Tibial artery (tissue), 4 donors: ENCODE measurements around the gene PTPN14.
A peak's percentile ranks its signal among the peaks of the same experiment; 100 is the strongest.

Experiments used
- DNase-seq, 2 donors: peaks; one replicate each; pipeline ENCODE4 v3.0.0-alpha.2; 2019
- H3K27ac ChIP-seq, 2 donors: fragments of 200-600 bp; sonication (generic) in 1 of 2; 1 replicate in 1 of 2; 2 replicates in 1 of 2; pipeline ENCODE4 v1.5.1; 2018 to 2019; ENCODE audit warnings: mild to moderate bottlenecking in 1 of 2
- H3K27me3 ChIP-seq, 2 donors: fragments of 200-600 bp; sonication (generic) in 1 of 2; one replicate each; pipeline versions ENCODE4 v1.5.1 to v1.6.0; 2016 to 2019
- H3K36me3 ChIP-seq, 3 donors: fragments of 200-600 bp; sonication (generic) in 2 of 3; one replicate each; pipeline ENCODE4 v1.5.1; 2016 to 2019; ENCODE audit warnings: mild to moderate bottlenecking in 2 of 3
- H3K4me1 ChIP-seq, 4 donors: fragments of 200-600 bp; sonication (generic) in 2 of 4; 1 replicate in 3 of 4; 2 replicates in 1 of 4; pipeline ENCODE4 v1.5.1; 2016 to 2019
- H3K4me3 ChIP-seq, 2 donors: fragments of 200-600 bp; sonication (generic) in 1 of 2; 1 replicate in 1 of 2; 2 replicates in 1 of 2; pipeline ENCODE4 v1.5.1; 2018 to 2019; ENCODE audit warnings: mild to moderate bottlenecking in 2 of 2
- H3K9me3 ChIP-seq, 3 donors: fragments of 200-600 bp; sonication (generic) in 1 of 3; one replicate each; pipeline ENCODE4 v1.5.1; 2016 to 2019
- CTCF ChIP-seq, 2 experiments: fragments of 200-600 bp in 1 of 2; fragments of 450-650 bp in 1 of 2; IDR thresholded peaks; one replicate each; pipeline ENCODE4 v1.5.1; 2017 to 2019; ENCODE audit warnings: antibody characterized with exemption in 2 of 2, mild to moderate bottlenecking in 1 of 2, moderate library complexity in 1 of 2
- intact Hi-C: fragments of 100-400 bp; cut with DNase I; formaldehyde crosslinking; loops from one replicate; pipeline ENCODE4 v1.15.0; 2023; ENCODE audit warnings: low total_unique reads

PTPN14 gene

GRCh38 chr1:214370615-214371014 lies 180.8 kb downstream of the PTPN14 start:
- peaks cover 11 to 54% (median 23%) of the 10 kb centered on the region in 3 donors for H3K36me3 ChIP-seq

GRCh38 chr1:214369364-214369763 lies 182.0 kb downstream of the PTPN14 start:
- H3K9me3 ChIP-seq: no peaks in the 10 kb centered on the region
- H3K36me3 ChIP-seq: peaks cover 11 to 56% (median 24%) of the 10 kb centered on the region in 3 donors
- no peak for TF ChIP-seq CTCF (IDR thresholded peaks at IDR 0.05)
- H3K27ac ChIP-seq: no peak overlapping the region
- DNase-seq: no peak
- intact Hi-C loops: no loop called here
- peaks cover 0 to 25% (median 5%) of the 10 kb centered on the region in 4 donors for H3K4me1 ChIP-seq
- no peak overlapping the region for H3K4me3 ChIP-seq
- H3K27me3 ChIP-seq: no peaks in the 10 kb centered on the region

More at GRCh38 chr1:214370615-214371014, 180.8 kb downstream of the PTPN14 start:
- Histone ChIP-seq H3K27me3 (no peaks in the 10 kb centered on the region), H3K27ac (no peak overlapping the region), H3K4me3 (no peak overlapping the region), H3K9me3 (no peaks in the 10 kb centered on the region), H3K4me1 (peaks cover 0 to 17% (median 5%) of the 10 kb centered on the region in 4 donors)
- no peak for TF ChIP-seq CTCF (IDR thresholded peaks at IDR 0.05)
- intact Hi-C loops: no loop called here
- DNase-seq: no peak

GRCh38 chr1:214367841-214368240 lies 183.6 kb downstream of the PTPN14 start:
- DNase-seq: no peak
- no peak for TF ChIP-seq CTCF (IDR thresholded peaks at IDR 0.05)
- intact Hi-C loops: no loop called here
- Histone ChIP-seq H3K36me3 (peaks cover 11 to 66% (median 27%) of the 10 kb centered on the region in 3 donors), H3K4me3 (no peak overlapping the region), H3K4me1 (peaks cover 0 to 40% (median 10%) of the 10 kb centered on the region in 4 donors), H3K27ac (no peak overlapping the region), H3K27me3 (no peaks in the 10 kb centered on the region), H3K9me3 (no peaks in the 10 kb centered on the region)

DNA sequence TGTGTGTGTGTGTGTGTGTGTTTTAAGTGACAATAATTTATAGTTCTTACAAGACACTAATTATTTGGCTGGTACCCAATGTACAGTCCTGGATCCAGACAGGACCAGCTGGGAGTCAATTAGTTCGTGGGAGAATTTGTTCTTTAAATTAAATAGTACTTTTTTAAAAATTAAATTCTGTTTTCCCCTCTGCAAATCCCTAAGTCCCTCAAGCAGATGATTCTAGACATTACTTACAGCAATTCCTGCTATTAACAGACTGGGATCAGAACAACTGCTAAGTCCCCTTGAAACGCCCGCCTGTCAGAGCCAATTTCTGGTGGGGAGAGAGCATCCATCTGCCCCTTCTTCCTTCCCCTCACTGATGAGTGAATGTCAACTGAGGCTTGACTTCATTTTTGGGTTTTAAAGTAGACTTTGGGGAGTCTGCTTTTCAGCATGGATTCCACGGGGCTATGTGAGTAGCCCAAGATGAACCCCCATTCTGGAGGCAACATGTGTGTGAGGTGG lies 186.6 kb downstream of the PTPN14 start:
- TF ChIP-seq CTCF (IDR thresholded peaks at IDR 0.05): no peak
- Histone ChIP-seq H3K27ac (no peak overlapping the region), H3K4me3 (no peak overlapping the region), H3K9me3 (no peaks in the 10 kb centered on the region), H3K36me3 (peaks cover 6 to 54% (median 24%) of the 10 kb centered on the region in 3 donors), H3K4me1 (peaks cover 0 to 48% (median 20%) of the 10 kb centered on the region in 4 donors), H3K27me3 (no peaks in the 10 kb centered on the region)
- intact Hi-C loops: no loop called here
- no peak for DNase-seq

DNA sequence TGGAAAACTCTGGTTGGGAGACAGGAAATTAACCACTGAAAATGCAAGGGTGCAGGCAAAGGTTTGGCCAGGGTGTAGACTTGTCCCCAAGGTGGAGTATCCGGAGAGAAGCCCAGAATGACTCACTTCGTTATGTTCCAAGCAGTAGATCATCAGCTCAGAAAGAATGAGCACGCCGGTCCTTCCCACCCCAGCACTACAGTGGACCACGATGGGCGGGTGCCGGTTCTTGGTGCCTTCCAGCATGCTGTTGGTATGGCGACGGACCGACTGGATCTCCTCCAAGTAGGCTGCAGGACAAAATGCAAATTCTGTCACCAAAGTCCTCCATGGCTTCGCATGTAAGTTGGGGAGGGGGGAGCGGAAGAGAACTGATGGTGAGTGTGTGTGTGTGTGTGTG lies 187.0 kb downstream of the PTPN14 start:
- H3K9me3 ChIP-seq: no peaks in the 10 kb centered on the region
- TF ChIP-seq CTCF (IDR thresholded peaks at IDR 0.05): no peak
- intact Hi-C loops: no loop called here
- H3K27ac ChIP-seq: no peak overlapping the region
- no peak overlapping the region for H3K4me3 ChIP-seq
- H3K4me1 ChIP-seq: peaks cover 0 to 48% (median 20%) of the 10 kb centered on the region in 4 donors
- H3K27me3 ChIP-seq: no peaks in the 10 kb centered on the region
- peak; percentile 43 to 78 for DNase-seq
- H3K36me3 ChIP-seq: peaks cover 4 to 56% (median 24%) of the 10 kb centered on the region in 3 donors
